Transverse colon (tissue), 4 donors: ENCODE results near the gene AMPD3.

ENCODE experiments used
- CTCF ChIP-seq, 5 experiments: fragments of 200-600 bp in 3 of 5; fragments of 450-650 bp in 2 of 5; sonication (generic) in 3 of 5; IDR thresholded peaks; 1 replicate in 2 of 5; 2 replicates in 3 of 5; pipeline ENCODE4 v1.5.1; 2016 to 2017; ENCODE audit warnings: antibody characterized with exemption in 5 of 5, inconsistent platforms in 3 of 5, mild to moderate bottlenecking in 2 of 5, moderate library complexity in 1 of 5
- EP300 ChIP-seq: sonication (generic); formaldehyde crosslinking; IDR thresholded peaks from one replicate; pipeline ENCODE4 v1.6.1; 2017; ENCODE audit warnings: antibody characterized with exemption, low read depth
- POLR2A ChIP-seq: fragments of 450-650 bp; IDR thresholded peaks from one replicate; pipeline ENCODE4 v1.6.1; 2016; ENCODE audit warnings: antibody characterized with exemption, mild to moderate bottlenecking, moderate library complexity
- POLR2AphosphoS5 ChIP-seq, 3 donors: sonication (generic); formaldehyde crosslinking; IDR thresholded peaks; one replicate each; pipeline ENCODE4 v1.6.1; 2016; ENCODE audit warnings: antibody characterized with exemption in 3 of 3

- TF ChIP-seq POLR2A (no peak), CTCF (IDR thresholded peaks at IDR 0.05) (no peak), POLR2AphosphoS5 (IDR thresholded peaks at IDR 0.05) (no peak), EP300 (no peak)
These were observed 18.3 kb downstream of the AMPD3 start for GRCh38 chr11:10473371-10473770.
